Measurements from ENCODE around the gene TMEM60.

- no peak for TF ChIP-seq CTCF (IDR thresholded peaks at IDR 0.05)
- TF ChIP-seq POLR2A (IDR thresholded peaks at IDR 0.05) = no peak
These were observed 11.5 kb downstream of the TMEM60 start for GRCh38 chr7:77786741-77787140.

All from heart left ventricle (tissue), 13 donors.